CD4-positive, alpha-beta T cell treated with Interleukin-10 for 1 hour (primary cell): ENCODE measurements around the gene FOXR1.
"Not testable (repeated sequence)": the region's sequence is repeated elsewhere in the genome, so short reads cannot be mapped to it uniquely, and the experiment has no call there.

ENCODE experiments used
- DNase-seq: peaks from one replicate; pipeline ENCODE4 v3.0.0-alpha.2; 2020

Gene FOXR1

DNA sequence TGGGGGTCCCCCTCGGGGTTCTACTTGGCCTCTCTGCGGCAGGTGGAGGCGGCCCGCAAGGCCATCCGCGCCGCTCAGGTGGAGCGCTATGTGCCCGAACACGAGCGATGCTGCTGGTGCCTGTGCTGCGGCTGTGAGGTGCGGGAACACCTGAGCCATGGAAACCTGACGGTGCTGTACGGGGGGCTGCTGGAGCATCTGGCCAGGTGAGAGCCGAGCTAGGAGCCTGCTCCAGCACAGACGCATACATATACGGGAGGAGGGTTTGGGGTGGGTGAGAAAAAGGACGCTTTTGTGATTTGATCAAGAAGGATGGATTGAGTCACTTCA is 26.8 kb downstream of the FOXR1 start:
- no peak for DNase-seq

DNA sequence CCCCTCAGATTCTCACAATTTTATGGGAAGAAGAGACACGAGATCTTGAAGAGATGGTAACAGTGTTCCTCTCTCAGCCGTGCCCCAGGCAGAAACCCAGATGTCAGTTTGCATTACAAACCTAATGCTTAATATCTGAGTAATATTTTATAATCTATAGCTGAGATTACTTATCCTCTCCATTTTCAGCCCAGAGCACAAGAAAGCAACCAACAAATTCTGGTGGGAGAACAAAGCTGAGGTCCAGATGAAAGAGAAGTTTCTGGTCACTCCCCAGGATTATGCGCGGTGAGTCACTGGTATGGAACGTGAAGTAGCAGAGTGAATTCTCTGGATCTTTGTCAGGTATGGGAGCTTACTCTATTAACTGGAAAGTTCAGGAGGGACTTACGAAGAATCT is 27.3 kb downstream of the FOXR1 start:
- no peak for DNase-seq

DNA sequence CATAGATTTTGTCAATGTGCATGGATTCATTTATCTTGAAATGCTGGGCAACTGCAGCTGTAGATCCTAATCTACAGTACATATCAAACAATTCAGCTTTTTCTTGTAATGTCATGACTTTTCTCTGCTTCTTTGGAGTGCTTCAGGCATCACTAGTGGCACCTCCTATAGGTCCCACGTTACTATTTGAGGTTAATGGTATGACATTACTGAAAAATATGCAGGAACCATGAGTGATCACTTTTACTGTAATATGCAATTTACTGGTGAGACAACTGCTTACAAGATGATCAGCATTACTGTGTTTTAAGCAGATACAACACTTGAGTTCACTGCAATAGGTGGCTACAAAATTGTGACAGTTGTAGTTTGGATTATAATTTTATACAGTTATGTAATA is 29.3 kb downstream of the FOXR1 start:
- no peak for DNase-seq

DNA sequence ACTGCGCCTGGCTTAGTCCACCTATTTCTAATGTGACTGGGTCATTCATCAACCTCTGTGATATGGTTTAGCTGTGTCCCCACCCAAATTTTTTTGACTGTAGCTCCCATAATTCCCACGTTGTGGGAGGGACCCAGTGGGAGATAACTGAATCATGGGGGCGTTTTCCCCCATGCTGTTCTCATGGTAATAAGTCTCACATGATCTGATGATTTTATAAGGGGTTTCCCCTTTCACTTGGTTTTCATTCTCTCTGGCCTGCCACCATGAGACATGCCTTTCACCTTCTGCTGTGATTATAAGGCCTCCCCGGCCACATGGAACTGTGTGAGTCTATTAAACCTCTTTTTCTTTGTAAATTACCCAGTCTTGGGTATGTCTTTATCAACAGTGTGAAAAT is 35.1 kb downstream of the FOXR1 start:
- no peak for DNase-seq

DNA sequence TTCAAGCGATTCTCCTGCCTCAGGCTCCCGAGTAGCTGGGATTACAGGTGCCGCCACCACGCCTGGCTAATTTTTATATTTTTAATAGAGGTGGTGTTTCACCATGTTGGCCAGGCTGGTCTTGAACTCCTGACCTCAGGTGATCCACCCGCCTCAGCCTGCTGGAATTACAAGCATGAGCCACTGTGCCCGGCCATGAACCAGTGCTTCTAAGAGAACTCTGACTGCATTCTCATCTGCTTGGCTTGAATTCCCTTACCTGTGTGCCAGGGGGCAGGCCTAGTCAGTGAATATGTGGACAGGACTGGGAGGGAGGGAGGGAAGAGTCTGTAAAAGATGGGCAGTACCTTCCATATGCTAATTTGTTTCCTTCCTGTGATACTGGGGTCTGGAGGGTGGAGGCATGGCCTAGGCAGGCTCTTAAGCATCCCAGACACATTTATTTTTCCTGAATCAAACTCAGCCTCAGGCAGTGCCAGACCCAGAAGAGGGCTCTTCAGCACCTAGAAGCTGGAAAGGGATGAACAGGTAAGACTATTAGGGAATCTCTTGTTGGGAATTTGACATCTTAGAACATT is 40.0 kb downstream of the FOXR1 start:
- DNase-seq, result no peak

DNA sequence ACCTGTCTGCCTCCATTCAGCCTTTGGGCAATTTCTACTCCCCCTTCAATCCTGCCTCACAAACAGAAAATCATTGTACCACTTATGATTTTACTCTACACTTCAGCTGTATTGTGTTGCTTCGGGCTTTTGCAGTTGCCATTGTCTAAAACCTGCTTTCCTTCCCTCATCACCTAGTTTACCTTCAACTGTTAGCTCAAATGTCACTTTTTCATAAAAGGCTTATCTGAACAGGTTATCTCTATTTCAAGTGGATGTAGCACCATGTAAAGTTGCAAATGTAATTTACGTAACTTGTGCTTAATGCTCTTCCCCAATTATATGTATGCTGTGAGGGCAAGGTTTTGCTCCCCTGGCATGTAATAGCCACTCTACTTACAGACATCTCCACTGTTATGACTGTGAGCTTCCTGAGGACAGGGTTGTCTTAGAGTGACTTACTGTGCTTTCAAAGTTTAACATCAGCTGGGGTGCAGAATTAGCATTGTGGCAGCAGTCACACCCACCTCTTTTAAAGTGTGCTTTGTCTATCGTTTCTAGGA is 41.1 kb downstream of the FOXR1 start:
- no peak for DNase-seq

DNA sequence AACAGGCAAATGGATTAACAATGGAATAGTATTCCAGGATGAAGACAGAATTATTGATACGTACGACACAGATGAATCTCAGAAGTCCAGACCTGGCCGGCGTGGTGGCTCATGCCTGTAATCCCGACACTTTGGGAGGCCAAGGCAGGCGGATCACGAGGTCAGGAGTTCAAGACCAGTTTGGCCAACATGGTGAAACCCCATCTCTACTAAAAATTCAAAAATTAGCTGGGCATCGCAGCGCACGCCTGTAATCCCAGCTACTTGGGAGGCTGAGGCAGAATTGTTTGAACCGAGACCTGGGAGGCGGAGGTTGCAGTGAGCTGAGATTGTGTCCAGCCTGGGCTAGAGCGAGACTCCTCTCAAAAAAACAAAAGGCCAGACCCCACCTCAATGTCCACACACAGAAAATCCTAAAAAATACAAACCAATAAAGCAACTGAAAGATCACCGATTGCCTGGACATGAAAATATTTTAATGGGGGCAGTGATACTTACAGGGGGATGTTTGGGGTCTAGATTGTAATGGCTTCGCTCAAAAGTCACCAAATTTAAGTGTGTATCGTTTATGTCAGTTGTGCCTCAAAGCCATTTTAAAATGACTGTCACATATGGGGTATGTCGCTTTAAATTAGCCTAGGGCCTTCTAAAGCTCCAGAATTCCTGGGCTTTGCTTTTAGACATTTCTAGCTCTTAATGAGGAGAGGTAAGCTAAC is 42.8 kb downstream of the FOXR1 start:
- no peak for DNase-seq

DNA sequence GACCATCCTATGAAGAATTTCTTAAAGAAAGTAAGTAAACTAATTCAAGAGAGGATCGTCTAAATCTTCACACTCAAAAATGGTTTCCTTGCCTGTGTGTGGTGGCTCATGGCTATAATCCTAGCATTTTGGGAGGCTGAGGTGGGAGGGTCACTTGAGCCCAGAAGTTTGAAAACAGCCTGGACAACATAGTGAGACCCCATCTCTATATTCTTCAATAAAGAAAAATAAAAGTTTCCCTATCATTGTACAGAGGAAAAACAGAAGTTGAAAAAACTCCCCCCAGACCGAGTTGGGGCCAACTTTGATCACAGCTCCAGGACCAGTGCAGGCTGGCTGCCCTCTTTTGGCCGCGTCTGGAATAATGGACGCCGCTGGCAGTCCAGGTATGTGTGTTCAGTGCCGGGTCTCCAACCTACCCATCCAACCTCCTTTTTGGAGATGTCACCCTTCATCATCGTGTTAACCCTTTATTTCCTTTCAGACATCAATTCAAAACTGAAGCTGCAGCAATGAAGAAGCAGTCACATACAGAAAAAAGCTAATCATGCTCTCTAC is 43.6 kb downstream of the FOXR1 start:
- DNase-seq, result no peak

DNA sequence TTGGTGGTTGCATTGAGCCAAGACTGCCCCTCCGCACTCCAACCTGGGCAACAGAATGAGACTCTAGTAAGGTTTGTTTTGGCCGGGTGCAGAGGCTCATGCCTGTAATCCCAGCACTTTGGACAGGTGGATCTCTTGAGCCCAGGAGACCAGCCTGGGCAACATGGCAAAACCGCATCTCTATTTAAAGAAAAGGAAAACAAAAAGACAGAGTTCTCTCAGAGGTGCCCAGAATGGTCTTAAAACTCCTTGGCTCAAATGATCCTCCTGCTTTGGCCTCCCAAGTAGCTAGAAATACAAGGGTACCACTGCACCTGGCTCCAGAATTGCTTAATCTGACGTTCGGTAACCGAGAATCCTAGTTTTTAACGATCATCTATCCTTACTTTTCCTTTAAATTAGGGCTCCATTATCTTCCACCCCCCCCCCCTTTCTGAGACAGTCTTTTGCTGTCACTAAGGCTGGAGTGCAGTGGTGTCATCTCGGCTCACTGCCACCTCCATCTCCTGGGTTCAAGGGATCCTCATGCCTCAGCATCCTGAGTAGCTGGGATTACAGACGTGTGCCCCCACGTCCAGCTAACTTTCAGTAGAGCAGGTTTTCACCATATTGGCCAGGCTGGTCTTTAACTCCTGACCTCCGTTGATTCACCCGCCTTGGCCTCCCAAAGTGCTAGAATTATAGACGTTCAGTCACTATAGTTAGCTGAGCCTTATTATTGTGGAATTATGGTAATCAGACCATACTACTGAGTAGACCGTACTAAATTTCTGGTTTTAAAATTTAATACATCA is 44.9 kb downstream of the FOXR1 start:
- no peak for DNase-seq

DNA sequence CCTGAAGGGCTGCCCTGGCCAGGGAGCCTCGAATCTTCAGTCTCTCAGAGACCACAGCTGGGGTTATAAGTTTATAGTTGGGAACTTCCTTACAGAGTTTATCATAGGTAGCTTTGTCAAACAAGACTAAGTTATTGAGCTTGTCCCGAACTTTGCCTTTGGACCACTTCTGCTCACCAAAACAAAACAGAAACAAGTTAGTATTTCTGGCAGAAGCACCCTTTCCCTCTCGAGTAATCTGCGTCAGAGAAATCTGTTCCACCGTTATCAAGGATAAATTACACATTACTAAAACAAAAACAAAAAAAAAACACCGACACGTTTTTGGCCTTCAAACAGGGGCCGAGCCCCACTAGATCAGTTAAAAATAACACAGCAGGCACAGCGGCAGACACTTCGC is 45.8 kb downstream of the FOXR1 start:
- not testable (repeated sequence) for DNase-seq

DNA sequence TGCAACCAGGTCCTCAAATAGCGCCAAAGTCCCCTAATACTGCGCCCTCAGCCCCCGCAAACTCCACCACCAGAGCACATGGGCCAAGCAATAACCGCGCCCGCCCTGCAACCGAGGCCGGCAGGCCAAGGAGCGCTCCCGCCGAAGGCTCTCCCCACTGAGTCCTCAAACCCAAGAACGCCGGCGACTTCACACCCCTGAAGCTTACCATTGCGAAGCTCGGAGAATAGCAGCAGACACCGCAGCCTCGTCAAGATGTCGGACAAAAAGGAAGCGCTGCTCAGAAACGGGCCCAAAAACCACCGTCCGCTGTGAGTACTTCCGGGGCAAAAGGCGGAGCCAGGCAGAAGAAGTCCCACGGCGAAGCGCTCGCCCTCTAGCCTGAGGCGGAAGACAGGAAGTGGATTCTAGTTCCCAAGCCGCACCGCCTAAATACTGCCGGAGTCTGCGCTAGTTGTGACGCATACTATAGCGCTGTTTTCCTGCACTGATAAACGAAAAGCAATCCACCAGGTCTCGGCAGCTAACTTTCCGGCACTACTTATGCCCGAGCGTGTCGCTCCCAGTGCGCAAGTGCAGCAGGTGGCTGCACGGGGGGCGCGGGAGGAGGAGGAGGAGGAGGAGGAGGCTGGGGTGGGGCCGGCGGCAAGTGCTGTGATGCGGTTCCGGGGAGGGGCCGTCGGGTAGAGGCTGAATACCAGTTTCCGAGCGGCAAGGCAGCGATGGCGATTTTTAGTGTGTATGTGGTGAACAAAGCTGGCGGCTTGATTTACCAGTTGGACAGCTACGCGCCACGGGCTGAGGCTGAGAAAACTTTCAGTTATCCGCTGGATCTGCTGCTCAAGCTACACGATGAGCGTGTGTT is 46.7 kb downstream of the FOXR1 start, which contains the start of the genes RPS25 and TRAPPC4:
Gene RPS25 (minus strand): TSS at position 270 of the 865 bp plus-strand sequence. CDS start 59 bp downstream, at position 211.
Gene TRAPPC4 (plus strand): TSS at position 693 of the 865 bp plus-strand sequence. CDS start 30 bp downstream, at position 723.
- DNase-seq, result peak; percentile 95

DNA sequence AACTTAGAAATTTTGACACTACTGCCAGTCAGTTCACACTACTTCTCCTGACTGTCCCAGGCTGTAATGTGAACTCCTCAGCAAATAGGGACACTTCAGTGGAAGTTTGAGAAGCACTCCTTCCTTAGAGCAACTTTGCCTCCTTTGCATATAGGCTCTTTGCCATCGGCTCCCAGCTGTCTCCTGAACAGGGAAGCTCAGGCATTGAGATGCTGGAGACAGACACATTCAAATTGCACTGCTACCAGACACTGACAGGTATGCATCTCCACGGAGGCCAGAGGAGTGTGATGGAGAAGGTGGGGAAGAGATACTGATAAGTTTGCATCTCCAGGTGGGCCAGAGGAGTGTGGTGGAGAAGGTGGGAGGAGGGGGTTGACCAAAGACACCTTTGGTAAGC is 48.4 kb downstream of the FOXR1 start:
- DNase-seq, result no peak

DNA sequence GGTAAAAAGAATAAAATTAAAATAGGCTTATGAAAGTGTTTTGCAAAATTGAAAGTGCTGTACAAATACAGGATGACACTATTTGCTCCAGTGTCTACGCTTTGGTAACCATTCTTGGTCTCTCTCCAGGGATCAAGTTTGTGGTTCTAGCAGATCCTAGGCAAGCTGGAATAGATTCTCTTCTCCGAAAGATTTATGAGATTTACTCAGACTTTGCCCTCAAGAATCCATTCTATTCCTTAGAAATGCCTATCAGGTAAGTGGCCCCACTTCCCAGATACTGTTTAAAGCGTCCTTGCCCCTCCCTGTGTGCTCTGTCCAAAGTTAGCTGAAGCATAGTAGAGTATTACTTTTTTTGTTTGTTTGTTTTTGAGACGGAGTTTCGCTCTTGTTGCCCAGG is 50.1 kb downstream of the FOXR1 start:
- DNase-seq, result no peak

DNA sequence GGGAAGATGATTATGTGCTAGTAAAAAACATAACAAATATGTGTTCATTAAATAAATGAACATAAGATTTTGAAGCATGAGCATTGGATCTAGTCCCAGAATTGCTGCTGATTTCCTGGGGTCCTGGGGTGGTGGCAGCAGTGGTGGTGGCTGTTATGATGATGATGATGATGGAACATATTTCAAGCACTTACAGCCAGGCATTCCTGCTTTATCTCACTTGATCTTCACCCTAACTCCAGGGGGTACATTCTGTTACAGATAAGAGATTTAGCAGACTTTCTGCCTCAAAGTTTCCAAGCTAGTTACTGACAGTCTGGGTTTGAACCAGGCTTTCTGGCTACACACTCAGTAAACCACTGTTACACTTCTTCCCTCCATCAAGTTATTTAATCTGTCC is 52.2 kb downstream of the FOXR1 start:
- DNase-seq, result no peak

DNA sequence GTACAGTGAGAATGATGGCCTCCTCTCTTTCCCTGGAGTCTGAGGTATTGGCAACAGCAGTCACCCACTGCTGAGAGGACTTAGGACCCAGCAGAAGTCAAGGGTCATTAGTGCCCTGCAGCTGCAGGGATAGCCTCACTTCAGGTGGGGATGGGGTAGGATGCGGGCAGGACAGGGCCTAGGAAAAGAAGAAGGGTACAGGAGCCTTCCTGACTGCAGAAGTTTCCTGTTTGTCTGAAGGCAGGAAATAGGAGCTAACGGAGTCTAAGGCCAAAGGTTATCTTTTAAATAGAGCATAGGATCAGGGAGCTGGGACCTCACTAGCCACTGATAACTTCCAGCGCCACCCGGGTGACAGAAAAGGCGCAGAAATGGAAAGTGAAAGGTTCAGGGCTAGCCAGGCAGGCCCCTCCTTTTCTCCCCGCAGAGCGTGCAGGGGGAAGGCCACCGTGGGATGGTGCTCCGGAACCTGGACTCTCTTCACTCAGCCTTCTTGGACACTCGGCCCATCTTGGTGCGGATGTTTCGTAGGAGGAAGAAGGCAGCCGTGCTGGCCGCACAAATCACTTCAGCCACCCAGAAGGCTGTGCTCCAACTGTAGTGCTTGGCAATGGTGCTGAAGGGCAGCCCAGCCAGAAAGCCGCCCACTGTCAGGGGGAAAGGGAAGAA is 53.0 kb downstream of the FOXR1 start:
- DNase-seq, result no peak

DNA sequence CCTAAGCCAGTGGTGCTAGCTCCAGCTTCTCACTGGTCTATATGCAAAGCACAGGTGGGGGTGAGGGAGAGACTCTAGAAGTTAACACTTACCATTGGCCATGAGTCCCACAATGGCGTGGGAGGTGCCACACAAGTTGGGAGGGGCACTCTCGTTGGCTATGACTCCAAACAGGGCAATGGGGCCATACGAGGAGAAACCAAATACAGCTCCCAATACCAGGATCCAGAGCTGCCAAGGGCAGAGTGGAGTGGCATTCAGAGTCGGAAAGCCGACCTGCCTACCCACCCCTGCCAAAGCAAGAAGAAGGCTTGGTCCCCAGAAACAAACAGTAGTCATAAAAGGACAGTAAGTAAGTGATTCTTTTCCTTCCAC is 53.5 kb downstream of the FOXR1 start:
- DNase-seq, result no peak

DNA sequence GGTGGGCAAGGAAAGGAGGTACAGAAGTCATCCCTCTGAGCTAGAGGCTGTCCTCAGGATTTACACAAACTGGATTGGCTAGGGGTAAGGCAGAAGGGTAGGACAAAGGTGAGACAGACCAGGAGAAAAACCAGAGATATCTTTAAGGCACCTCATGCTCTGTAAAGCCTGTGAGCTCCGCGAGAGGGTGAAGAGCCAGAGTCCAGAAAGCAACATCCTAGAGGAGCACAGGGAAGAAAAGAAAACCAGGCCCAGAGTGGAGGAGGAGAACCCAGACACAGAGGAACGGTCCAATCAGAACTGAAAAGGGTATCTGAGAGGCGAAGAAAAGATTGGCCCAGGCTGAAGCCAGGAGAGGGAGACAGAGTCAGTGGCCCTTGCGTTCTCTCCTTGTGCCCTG is 54.0 kb downstream of the FOXR1 start:
- DNase-seq, result no peak

DNA sequence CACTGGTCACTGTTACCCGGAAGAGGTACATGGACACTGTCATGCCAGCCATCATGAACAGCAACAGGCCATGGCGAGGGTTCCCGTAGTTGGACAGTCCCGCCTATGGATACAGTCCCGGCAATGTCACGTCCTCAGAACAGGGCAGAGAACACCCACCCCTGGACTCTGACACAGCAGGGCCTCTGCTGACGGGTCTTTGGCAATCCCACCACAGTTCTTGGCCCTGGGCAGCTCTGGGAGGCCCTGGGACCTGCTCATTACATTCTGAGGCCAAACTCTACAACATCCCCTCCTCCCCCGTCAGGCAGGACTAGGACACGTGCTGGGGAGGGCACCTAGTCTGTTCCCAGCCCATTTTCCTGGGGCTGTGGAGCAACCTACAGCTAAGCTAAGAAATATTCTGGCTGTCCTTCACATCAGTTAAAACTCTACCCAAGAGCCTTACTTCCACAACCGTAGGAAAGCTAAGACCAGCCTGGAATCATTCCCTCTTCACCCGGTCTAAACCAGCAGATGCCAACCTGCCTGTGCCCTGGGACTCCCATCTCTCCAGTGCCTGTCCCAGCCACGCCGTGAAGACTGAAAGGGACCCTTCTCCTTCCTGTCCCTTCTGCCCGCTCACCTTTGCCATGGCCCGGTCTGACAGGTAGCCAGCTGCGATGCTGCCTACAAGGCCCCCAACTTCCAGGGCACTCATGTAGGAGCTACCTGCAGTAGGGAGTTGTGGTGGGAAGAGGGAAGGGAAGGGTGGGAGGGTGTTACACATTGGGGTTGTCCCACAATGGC is 54.6 kb downstream of the FOXR1 start:
- DNase-seq, result no peak

DNA sequence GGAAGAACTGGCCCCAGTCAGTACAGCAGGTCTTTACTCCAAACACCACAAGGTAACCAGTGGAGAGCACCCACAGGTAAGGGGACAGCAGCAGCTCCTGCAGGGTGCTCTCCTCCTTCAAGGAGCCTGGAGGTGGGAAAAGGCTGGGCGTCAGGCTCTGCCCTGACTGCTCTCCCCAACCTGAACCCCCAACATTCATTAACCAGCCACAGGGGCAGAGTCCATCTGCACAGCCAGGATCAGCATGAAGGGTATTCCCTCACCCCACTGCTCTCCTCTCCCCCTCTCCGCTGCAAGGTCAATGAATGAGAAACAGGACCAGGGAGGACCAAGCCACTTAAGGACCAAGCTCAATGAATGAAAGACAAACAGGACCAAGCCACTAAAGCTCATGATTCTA is 55.4 kb downstream of the FOXR1 start:
- DNase-seq, result no peak

DNA sequence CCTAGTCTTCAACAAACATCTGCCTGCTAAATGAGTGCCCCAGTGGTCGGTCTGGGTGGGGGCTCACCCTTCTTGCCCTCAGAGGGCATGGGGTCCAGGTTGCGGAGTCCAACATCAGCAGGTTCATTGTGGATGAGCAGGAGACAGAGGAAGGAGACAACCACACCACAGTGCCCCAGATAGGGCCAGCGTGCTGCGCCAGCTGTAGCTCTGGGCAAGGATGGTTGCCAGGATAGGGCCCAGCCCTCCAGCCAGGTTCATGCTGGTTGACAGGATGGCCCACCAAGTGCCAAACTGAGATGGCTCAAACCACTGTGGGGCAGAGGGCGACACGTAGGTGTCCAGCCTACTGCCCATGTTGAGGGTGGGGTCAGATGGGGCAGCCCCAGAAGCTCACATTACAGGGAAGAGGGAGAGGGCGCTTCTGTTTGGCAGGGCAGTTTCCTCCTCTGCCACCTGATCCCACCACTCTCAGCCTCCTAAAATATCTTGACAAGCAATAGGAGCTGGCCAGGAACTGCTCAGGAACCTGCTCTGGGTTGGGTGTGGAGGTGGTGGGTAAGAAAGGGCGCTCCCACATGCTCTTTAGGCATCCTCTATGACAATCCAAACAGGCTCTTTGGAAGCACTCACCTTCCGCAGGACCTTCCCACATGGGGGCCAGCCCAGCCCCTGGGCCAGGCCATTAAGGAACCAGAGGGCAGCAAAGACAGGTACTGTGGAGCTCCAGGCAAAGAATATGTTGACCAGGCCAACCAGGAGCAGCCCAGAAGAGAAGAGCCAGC is 56.2 kb downstream of the FOXR1 start:
- DNase-seq, result no peak
